AG04450 (cell line): Measurements from ENCODE around the gene MFAP3L. TPM values are rescaled to one million over a fixed set of nuclear protein-coding genes. Genes with fewer than 3 reads are reported as not detected.

Experiments
- CTCF ChIA-PET: fragments of 300-600, 350-600 bp; formaldehyde crosslinking; extraction: SDS; loops from one replicate; lab custom pipeline; 2022; ENCODE audit warnings: antibody characterized with exemption, inconsistent platforms; lab: Charles Lee
- POLR2A ChIA-PET: fragments of 350-600 bp; formaldehyde crosslinking; extraction: SDS; loops from one replicate; lab custom pipeline; 2021; ENCODE audit warnings: antibody characterized with exemption, inconsistent platforms; lab: Yijun Ruan, JAX
- DNase-seq: peaks from one replicate; pipeline ENCODE4 v3.0.0-alpha.2; 2011; ENCODE audit warnings: low read depth, low spot score
- H3K27ac ChIP-seq: one replicate; pipeline ENCODE4 v1.5.1; 2012; ENCODE audit warnings: low read depth, low read length, control low read depth
- H3K27me3 ChIP-seq: one replicate; pipeline ENCODE4 v1.6.0; 2012; ENCODE audit warnings: low read length; ENCODE audit not compliant: control insufficient read depth, insufficient read depth
- H3K4me3 ChIP-seq: 2 replicates; pipeline ENCODE4 v1.5.1; 2011; ENCODE audit warnings: mild to moderate bottlenecking, low read depth, low read length, control low read depth
- H3K9me3 ChIP-seq: 2 replicates; pipeline ENCODE4 v1.5.1; 2012; ENCODE audit warnings: low read length; ENCODE audit not compliant: control insufficient read depth, insufficient read depth
- polyA plus RNA-seq: library from polyadenylated mRNA; depleted of rRNA; stranded (reverse); fragments of >200 nt; gene quantifications from 2 replicates; pipeline ENCODE4 v1.2.3, GENCODE V29; 2011
- TF ChIP-seq, protein P1 (sequence below): IDR thresholded peaks from 2 replicates; pipeline ENCODE4 v1.5.1; 2011; ENCODE audit warnings: low read depth, low read length, control low read depth, inconsistent platforms

MFAP3L gene
- polyA plus RNA-seq, 1 experiment: 0.31 TPM

DNA sequence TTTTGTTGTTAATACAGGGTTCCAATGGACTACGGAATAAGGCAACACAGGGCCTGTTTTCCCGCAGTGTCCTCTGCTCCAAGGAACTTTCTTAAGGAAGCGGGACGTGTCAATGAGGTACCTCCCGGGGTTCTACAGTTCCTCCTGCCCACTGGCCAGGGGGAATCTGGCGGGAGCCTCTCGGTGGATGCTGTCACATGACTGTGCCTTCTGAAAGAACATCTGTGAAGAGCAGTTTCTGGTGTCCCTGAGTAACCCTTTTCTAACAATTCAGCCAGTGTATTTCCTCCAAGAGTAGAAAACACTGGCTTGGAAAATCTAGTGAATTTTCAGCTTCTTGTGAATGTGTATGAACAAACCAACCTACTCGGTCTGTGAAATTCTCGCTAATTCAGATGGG lies 32.7 kb downstream of the MFAP3L start:
- TF ChIP-seq, protein P1, sequence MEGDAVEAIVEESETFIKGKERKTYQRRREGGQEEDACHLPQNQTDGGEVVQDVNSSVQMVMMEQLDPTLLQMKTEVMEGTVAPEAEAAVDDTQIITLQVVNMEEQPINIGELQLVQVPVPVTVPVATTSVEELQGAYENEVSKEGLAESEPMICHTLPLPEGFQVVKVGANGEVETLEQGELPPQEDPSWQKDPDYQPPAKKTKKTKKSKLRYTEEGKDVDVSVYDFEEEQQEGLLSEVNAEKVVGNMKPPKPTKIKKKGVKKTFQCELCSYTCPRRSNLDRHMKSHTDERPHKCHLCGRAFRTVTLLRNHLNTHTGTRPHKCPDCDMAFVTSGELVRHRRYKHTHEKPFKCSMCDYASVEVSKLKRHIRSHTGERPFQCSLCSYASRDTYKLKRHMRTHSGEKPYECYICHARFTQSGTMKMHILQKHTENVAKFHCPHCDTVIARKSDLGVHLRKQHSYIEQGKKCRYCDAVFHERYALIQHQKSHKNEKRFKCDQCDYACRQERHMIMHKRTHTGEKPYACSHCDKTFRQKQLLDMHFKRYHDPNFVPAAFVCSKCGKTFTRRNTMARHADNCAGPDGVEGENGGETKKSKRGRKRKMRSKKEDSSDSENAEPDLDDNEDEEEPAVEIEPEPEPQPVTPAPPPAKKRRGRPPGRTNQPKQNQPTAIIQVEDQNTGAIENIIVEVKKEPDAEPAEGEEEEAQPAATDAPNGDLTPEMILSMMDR: no peak
- Histone ChIP-seq H3K27me3 (no peaks in the 10 kb centered on the region), H3K4me3 (no peak overlapping the region), H3K9me3 (no peaks in the 10 kb centered on the region), H3K27ac (no peak overlapping the region)
- DNase-seq: no peak
- ChIA-PET POLR2A (no interaction called here), CTCF (no interaction called here)

DNA sequence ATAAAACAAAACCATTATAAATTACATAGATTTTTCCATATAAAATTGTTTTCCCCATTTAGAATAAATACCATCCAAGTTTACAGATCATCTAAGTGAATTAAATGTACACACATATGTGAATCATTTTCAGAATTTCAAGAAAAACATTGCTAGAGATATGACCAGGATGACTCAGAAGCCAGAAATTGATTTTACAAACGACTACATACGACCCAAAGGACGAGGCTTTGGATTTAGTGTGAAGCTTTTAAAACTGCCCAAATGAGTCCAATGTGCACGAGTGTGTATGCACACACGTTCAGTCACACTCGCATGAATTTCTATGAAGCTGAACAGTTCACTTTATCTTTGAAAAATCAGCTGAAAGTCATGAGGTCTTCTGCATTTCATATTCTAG lies 37.9 kb downstream of the MFAP3L start:
- H3K4me3 ChIP-seq: no peak overlapping the region
- ChIA-PET CTCF (interaction anchor here (1.0 kb wide), 1 partner anchor 178 kb away, joined by 4 read pairs; no protein-coding TSS in a partner anchor), POLR2A (no interaction called here)
- no peaks in the 10 kb centered on the region for H3K27me3 ChIP-seq
- TF ChIP-seq, protein P1: no peak
- no peak for DNase-seq
- no peaks in the 10 kb centered on the region for H3K9me3 ChIP-seq
- H3K27ac ChIP-seq: no peak overlapping the region

DNA sequence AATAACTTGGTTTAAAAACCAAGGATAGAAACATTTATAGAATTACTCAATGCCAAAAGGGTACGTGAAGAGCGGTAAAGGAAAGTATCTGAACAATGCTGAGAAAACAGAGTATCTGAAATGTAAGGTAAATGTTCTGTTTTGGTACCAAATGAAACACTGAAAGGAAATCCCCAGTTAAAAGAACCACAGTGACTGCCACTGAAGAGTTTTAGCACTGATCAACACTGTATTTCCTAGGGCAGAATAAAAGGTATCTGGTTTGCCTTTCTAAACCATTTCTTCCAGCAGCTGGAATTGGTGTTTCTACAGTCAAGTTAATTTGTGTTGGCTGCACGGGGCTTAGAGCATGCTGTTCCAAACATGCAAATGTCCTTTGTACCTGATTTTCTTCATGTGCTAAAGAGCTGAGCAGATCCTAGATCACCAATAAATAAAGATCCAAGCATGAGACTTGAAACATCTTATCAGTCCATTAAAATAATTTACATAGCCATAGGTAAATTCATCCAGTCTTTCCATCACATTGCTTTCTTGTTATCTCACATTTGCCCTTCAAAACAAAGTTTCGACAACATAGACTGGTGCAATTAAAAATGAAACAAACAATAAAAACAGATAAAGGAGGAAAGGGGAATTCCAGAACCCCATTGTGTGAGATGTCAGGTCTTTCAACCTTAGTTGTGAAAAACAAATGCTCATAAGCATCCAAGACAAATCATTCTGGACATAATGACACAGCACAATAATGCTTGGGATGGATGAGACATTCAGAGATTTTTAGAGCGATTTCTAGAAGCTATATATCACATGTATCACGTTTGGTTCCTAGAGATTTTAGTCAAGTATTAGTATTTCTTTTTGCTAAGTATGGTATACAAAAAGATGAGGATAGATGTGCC lies 38.6 kb downstream of the MFAP3L start:
- no peak overlapping the region for H3K27ac ChIP-seq

DNA sequence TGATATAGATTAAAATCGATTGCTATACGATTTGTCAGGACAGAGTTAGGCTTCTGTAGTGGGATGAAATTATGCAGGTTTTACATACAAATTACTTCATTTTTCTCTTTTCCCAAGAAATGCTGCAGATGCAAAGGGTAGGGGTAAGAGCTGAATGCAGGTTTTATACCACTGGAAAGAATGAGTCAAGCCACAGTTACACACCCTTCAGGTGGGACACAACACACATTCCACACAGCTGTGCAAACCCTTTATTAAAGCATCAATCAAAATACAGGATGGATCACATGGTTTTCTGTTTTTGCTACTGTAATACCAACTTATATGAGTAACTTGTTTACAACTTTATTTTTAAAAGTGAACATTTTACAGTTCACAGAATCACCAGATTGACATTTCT lies 39.8 kb downstream of the MFAP3L start:
- Histone ChIP-seq H3K4me3 (no peak overlapping the region), H3K27ac (no peak overlapping the region), H3K27me3 (no peaks in the 10 kb centered on the region), H3K9me3 (no peaks in the 10 kb centered on the region)
- CTCF ChIA-PET: no interaction called here
- POLR2A ChIA-PET: no interaction called here
- TF ChIP-seq, protein P1: no peak
- no peak for DNase-seq

More for the DNA sequence above, 38.6 kb downstream of the MFAP3L start:
- TF ChIP-seq, protein P1: no peak
- Histone ChIP-seq H3K9me3 (no peaks in the 10 kb centered on the region), H3K4me3 (no peak overlapping the region), H3K27me3 (no peaks in the 10 kb centered on the region)
- no peak for DNase-seq
- POLR2A ChIA-PET: no interaction called here
- CTCF ChIA-PET: interaction anchor here (0.6 to 1.0 kb wide), 2 partner anchors 177 to 304 kb away, joined by 3 to 4 read pairs; no protein-coding TSS in a partner anchor

DNA sequence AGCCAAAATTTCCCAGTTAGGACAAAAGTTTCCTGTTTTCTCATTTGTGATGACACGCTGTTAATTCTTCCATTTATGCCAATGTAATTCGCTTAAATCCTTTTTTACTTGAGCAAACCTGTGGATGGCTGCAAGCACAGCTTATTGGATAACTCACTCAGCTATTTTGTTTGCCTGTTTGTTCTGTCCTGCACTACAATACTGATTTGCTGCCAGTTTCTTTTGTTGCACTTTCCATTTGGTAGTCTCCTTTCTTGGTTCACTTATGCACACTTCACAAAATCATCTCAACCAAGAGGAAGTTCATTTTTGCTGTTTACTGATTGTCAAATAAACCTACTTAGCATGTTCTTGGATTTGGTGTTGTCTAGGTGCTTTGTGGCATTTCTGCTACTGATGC lies 40.3 kb downstream of the MFAP3L start:
- Histone ChIP-seq H3K9me3 (no peaks in the 10 kb centered on the region), H3K27me3 (no peaks in the 10 kb centered on the region), H3K4me3 (no peak overlapping the region), H3K27ac (no peak overlapping the region)
- POLR2A ChIA-PET: no interaction called here
- CTCF ChIA-PET: no interaction called here
- TF ChIP-seq, protein P1: no peak
- DNase-seq: no peak
